H1 (cell line): ENCODE data around the gene MLEC. TPM values are rescaled to one million over a fixed set of nuclear protein-coding genes. Genes with fewer than 3 reads are reported as not detected.

Experiments used
- YY1 ChIP-seq: IDR thresholded peaks from 2 replicates; pipeline ENCODE4 v1.6.1; 2011; ENCODE audit warnings: low read depth, mild to moderate bottlenecking, low read length
- polyA plus RNA-seq, 7 experiments: library from polyadenylated mRNA; depleted of rRNA in 3 of 7; stranded (reverse) in 5 of 7; unstranded in 2 of 7; fragments of >200 nt in 5 of 7; fragments of 200-250 nt in 2 of 7; gene quantifications; 1 replicate in 5 of 7; 2 replicates in 1 of 7; 4 replicates in 1 of 7; pipeline versions ENCODE4 v1.2.1 to v1.2.3, GENCODE V29; 2011 to 2013; ENCODE audit warnings: missing spikeins in 2 of 7, mixed read lengths in 2 of 7
- total RNA-seq: library from RNA; stranded (reverse); fragmentation: NEBNext Ultra II Directional; extraction: Animal tissue kit (Norgen Biotek cat#: 25700); gene quantifications from 2 replicates; pipeline ENCODE4 v1.2.1, GENCODE V29; 2021

MLEC gene
- total and polyA plus RNA-seq, 2 of the 8 experiments (the other 6 are each of a cell fraction or from before 2014, with no cell fraction given), result 37.1 to 260 TPM

GRCh38 chr12:120733574-120733973, 46.6 kb downstream of the MLEC start (continued):
- TF ChIP-seq YY1, result no peak
